Parathyroid adenoma (tissue), 2 donors: ENCODE data around the gene ALKAL2.

Experiments used
- H2AFZ ChIP-seq: fragments of 300-600 bp; sonication (generic); one replicate; pipeline ENCODE4 v1.7.0; 2017; ENCODE audit warnings: antibody characterized with exemption, mild to moderate bottlenecking
- H3K27ac ChIP-seq: fragments of 300-600 bp; sonication (generic); one replicate; pipeline ENCODE4 v1.7.0; 2017
- H3K27me3 ChIP-seq: fragments of 300-600 bp; sonication (generic); one replicate; pipeline ENCODE4 v1.7.0; 2017; ENCODE audit warnings: low read length; ENCODE audit not compliant: control insufficient read depth, insufficient read depth
- H3K36me3 ChIP-seq: fragments of 300-600 bp; sonication (generic); one replicate; pipeline ENCODE4 v1.7.0; 2017; ENCODE audit warnings: low read length; ENCODE audit not compliant: control insufficient read depth, insufficient read depth
- H3K4me1 ChIP-seq: fragments of 300-600 bp; sonication (generic); one replicate; pipeline ENCODE4 v1.7.0; 2017; ENCODE audit warnings: control low read depth
- H3K4me2 ChIP-seq: fragments of 300-600 bp; sonication (generic); one replicate; pipeline ENCODE4 v1.7.0; 2017; ENCODE audit warnings: low read length
- H3K4me3 ChIP-seq: fragments of 300-600 bp; sonication (generic); one replicate; pipeline ENCODE4 v1.7.0; 2017; ENCODE audit warnings: low read depth, low read length
- H3K79me2 ChIP-seq: fragments of 300-600 bp; sonication (generic); one replicate; pipeline ENCODE4 v1.7.0; 2017; ENCODE audit warnings: control low read depth
- H3K9ac ChIP-seq: fragments of 300-600 bp; sonication (generic); one replicate; pipeline ENCODE4 v1.7.0; 2017; ENCODE audit warnings: mild to moderate bottlenecking
- H3K9me3 ChIP-seq: fragments of 300-600 bp; sonication (generic); one replicate; pipeline ENCODE4 v1.7.0; 2017; ENCODE audit warnings: low read length; ENCODE audit not compliant: control insufficient read depth
- TF ChIP-seq, protein P1 (sequence below): fragments of 300-600 bp; sonication (generic); IDR thresholded peaks from one replicate; pipeline ENCODE4 v1.7.0; 2017; ENCODE audit warnings: antibody characterized with exemption, mild to moderate bottlenecking
- donor health status: primary hyperparathyroidism.

The ALKAL2 gene

DNA sequence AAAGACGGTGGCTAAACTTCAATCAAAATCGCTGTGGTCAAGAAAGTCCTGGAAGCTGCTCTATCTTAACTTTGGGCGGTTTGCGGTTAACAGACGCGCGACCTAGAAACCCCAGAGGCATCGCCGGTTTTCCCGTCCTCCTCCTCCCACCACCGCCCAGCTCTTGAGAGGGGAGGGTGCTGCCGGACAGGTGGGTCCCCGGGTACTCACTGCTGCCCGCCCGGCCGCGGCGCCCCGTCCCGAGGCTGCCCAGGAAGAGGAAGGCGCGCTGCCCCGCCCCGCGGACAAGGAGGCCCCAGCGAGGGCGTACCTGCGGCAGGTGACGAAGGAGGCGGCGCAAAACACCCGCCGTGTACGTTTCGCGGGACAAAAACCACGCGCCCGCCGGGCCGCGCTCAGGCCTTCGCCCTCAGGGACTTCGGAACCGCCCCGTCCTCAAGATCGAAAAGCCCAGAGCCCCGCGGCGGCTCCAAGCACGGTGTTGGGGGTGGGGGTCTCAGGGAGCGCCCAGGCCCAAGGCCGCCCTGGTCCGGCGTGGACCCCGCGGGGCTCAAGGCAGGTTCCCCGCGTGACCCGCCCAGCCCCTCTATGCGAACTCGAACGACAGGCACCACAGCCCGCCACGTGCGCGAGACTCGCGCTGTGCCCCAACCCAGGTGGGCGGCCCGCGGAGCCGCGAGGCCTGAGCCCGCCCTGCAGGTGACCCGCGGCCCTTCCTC is 24.0 kb downstream of the ALKAL2 start, which contains the start of gene SH3YL1:
SH3YL1 (minus strand) TSS at position 259 of the 719 bp plus-strand sequence; CDS start at position 211, 48 bp downstream.
- H3K27me3 ChIP-seq: no peaks in the 10 kb centered on the region
- TF ChIP-seq, protein P1, sequence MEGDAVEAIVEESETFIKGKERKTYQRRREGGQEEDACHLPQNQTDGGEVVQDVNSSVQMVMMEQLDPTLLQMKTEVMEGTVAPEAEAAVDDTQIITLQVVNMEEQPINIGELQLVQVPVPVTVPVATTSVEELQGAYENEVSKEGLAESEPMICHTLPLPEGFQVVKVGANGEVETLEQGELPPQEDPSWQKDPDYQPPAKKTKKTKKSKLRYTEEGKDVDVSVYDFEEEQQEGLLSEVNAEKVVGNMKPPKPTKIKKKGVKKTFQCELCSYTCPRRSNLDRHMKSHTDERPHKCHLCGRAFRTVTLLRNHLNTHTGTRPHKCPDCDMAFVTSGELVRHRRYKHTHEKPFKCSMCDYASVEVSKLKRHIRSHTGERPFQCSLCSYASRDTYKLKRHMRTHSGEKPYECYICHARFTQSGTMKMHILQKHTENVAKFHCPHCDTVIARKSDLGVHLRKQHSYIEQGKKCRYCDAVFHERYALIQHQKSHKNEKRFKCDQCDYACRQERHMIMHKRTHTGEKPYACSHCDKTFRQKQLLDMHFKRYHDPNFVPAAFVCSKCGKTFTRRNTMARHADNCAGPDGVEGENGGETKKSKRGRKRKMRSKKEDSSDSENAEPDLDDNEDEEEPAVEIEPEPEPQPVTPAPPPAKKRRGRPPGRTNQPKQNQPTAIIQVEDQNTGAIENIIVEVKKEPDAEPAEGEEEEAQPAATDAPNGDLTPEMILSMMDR: no peak
- peaks cover 13% of the 10 kb centered on the region for H3K4me1 ChIP-seq
- H3K9ac ChIP-seq: peak within 1 kb of the TSS; percentile 87
- peak within 1 kb of the TSS; percentile 94 for H3K4me2 ChIP-seq
- peaks cover 34% of the 10 kb centered on the region for H3K79me2 ChIP-seq
- no peaks in the 10 kb centered on the region for H3K9me3 ChIP-seq
- H3K36me3 ChIP-seq: no peaks in the 10 kb centered on the region
- H3K27ac ChIP-seq: peak within 1 kb of the TSS; percentile 94
- H3K4me3 ChIP-seq: peak within 1 kb of the TSS; percentile 81
- H2AFZ ChIP-seq: peak within 1 kb of the TSS; percentile 93

DNA sequence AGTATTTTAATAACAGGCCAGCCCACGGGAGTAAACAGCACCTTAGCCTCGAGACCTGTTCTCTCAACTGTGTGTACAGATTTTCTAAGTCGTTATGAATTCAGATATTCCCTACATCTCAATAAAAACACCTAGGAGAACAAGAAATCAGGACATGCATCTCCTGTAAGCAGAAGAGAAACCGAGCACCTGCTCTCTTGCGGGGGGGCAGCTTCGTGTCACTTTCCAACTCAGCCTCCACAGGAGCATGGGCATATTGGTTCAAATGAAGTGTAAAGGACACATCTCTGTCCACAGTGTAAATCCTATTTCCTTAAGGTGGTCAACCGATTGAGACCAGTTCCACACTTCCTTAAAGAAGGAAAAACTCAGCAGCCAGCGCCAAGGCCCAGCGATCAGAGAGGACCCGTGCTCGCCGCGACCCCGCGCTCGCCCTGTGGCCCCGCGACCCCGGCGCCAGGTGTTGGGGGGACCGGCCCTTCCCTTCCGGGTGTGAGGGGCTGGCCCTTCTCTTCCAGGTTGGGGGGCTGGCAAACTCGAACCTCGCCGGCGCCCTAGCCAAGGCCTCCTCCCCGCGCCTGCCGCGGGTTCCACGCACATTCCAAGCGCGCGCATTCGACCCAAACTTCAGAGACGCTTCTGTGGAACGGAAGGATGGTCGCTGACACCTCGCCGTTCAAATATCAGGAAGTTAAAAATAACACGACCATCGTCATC is 24.7 kb downstream of the ALKAL2 start:
- H3K36me3 ChIP-seq: no peaks in the 10 kb centered on the region
- H3K27me3 ChIP-seq: no peaks in the 10 kb centered on the region
- H2AFZ ChIP-seq: peak overlapping the region; percentile 93
- H3K79me2 ChIP-seq: peaks cover 32% of the 10 kb centered on the region
- no peak overlapping the region for H3K9ac ChIP-seq
- no peaks in the 10 kb centered on the region for H3K9me3 ChIP-seq
- TF ChIP-seq, protein P1: no peak
- H3K4me2 ChIP-seq: peak overlapping the region; percentile 94
- H3K4me3 ChIP-seq: peak overlapping the region; percentile 81
- peaks cover 13% of the 10 kb centered on the region for H3K4me1 ChIP-seq
- H3K27ac ChIP-seq: peak overlapping the region; percentile 94

DNA sequence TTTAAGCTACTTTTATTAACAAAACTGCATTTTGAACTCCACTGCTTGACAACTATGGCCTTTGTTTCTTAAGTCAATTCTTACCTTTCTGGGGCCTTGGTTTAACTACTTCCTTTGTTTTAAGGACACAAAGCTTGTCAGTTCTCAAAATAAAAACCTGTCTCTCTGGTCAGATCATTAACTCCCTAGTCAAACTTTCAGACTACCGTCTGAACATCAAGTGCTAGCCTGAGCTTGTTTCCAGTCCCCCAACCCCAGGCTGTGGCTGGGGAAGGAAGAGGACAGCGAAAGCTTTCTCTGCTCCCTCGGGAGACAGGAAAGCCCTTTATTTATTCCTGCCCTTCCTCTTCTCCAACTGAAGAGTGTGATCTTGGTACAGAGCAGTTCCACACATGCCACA is 25.8 kb downstream of the ALKAL2 start:
- H3K4me2 ChIP-seq: no peak overlapping the region
- peaks cover 22% of the 10 kb centered on the region for H3K79me2 ChIP-seq
- H3K4me3 ChIP-seq: peak overlapping the region; percentile 3
- no peak overlapping the region for H3K27ac ChIP-seq
- no peak overlapping the region for H3K9ac ChIP-seq
- no peaks in the 10 kb centered on the region for H3K27me3 ChIP-seq
- no peaks in the 10 kb centered on the region for H3K9me3 ChIP-seq
- no peak overlapping the region for H2AFZ ChIP-seq
- TF ChIP-seq, protein P1: no peak
- peaks cover 13% of the 10 kb centered on the region for H3K4me1 ChIP-seq
- H3K36me3 ChIP-seq: no peaks in the 10 kb centered on the region

DNA sequence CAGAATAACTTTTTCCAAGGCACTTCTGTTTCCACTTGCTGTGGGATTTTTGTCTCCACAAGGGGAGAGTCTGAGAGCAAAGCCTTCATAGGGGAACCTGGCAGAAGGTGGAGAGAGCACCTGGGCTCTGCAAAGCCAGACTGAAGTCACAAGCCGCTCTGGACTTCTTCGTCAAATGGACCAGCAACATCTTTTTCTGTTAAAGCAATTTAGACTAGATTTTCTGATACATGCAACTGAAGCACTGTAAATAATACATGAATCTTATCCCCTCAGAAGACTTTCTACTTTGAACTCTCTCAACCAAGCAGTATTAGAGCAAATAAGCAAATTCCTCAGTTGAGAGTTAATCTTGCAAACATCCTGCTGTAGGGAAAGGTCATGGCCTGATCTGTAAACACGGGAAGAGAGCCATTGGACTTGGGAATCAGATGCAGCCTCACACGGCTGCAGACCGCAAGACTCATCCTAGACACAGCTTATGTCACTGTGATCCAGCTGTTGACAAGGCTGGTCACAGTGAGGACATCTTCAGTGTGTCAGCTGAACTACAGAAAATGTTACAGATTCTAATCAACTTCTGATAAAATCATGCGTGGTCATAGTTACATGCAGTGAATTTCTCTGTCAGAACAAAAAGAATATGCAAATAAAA is 27.3 kb downstream of the ALKAL2 start:
- H3K79me2 ChIP-seq: peaks cover 7% of the 10 kb centered on the region
- H3K4me3 ChIP-seq: no peak overlapping the region
- peak overlapping the region; percentile 36 for H3K4me2 ChIP-seq
- TF ChIP-seq, protein P1: no peak
- H3K9ac ChIP-seq: no peak overlapping the region
- no peak overlapping the region for H3K27ac ChIP-seq
- H3K4me1 ChIP-seq: peaks cover 5% of the 10 kb centered on the region
- no peaks in the 10 kb centered on the region for H3K36me3 ChIP-seq
- no peaks in the 10 kb centered on the region for H3K9me3 ChIP-seq
- no peaks in the 10 kb centered on the region for H3K27me3 ChIP-seq
- no peak overlapping the region for H2AFZ ChIP-seq
